Immature natural killer cell (primary cell): ENCODE results near the gene ZNF33A. TPM values are rescaled to one million over a fixed set of nuclear protein-coding genes. Genes with fewer than 3 reads are reported as not detected.

Experiments
- polyA plus RNA-seq, 3 donors: library from polyadenylated mRNA; unstranded; fragments of 300-500 nt; fragmentation: Illumina TruSeq; gene quantifications; one replicate each; pipeline ENCODE4 v1.2.3, GENCODE V29; 2021

ZNF33A gene
- polyA plus RNA-seq, 3 donors from 2014 or later = 11.9 to 19.9 (median 12.6) TPM

Other genes with a start within 250 kb of the ZNF33A start
- 1 to 10 TPM in 2 of 3 donors, under 1 TPM in 1; 0.53 to 4.4 (median 2.7) TPM for gene ZNF248, start 153.1 kb upstream of the ZNF33A start, polyA plus RNA-seq
- gene ZNF25, start 34.0 kb upstream of the ZNF33A start, polyA plus RNA-seq = 1 to 10 TPM; 3.9 to 5.7 (median 5.1) TPM
- gene ZNF37A, start 83.7 kb downstream of the ZNF33A start, polyA plus RNA-seq = 1 to 10 TPM in 2 of 3 donors, under 1 TPM in 1; 0.77 to 5.1 (median 1.8) TPM